Body of pancreas (tissue), 4 donors: ENCODE data around the gene SBNO2. TPM values are rescaled to one million over a fixed set of nuclear protein-coding genes. Genes with fewer than 3 reads are reported as not detected.

Source experiments
- ATAC-seq: fragments of 150-250 bp; one replicate; pipeline ENCODE4 v1.9.1; 2016
- DNase-seq, 4 donors: peaks; one replicate each; pipeline ENCODE4 v3.0.0-alpha.2; 2019
- H3K27ac ChIP-seq, 4 donors: fragments of 200-600 bp; sonication (generic); 1 replicate in 3 of 4; 2 replicates in 1 of 4; pipeline versions ENCODE4 v1.5.1 to v1.6.1; 2016 to 2019; ENCODE audit warnings: mild to moderate bottlenecking in 1 of 4, mixed read lengths in 1 of 4, moderate library complexity in 1 of 4
- H3K27me3 ChIP-seq, 2 donors: fragments of 200-600 bp; sonication (generic); one replicate each; pipeline ENCODE4 v1.6.0; 2016; ENCODE audit warnings: mild to moderate bottlenecking in 1 of 2
- H3K36me3 ChIP-seq, 2 donors: fragments of 200-600 bp; sonication (generic); replicated peaks in 1 of 2; 2 replicates each; pipeline ENCODE4 v1.5.1; 2016; ENCODE audit warnings: low read depth in 2 of 2; ENCODE audit not compliant: insufficient read depth in 1 of 2
- H3K4me1 ChIP-seq: fragments of 200-600 bp; sonication (generic); one replicate; pipeline ENCODE4 v1.6.0; 2016
- H3K4me3 ChIP-seq, 2 donors: fragments of 200-600 bp; sonication (generic); 1 replicate in 1 of 2; 2 replicates in 1 of 2; pipeline ENCODE4 v1.5.1; 2016 to 2019
- H3K9me3 ChIP-seq, 3 donors: fragments of 200-600 bp; sonication (generic); 1 replicate in 2 of 3; 2 replicates in 1 of 3; pipeline ENCODE4 v1.5.1; 2016
- CTCF ChIP-seq, 7 experiments: fragments of 450-650 bp in 4 of 7; fragments of 200-600 bp in 3 of 7; sonication (generic) in 3 of 7; IDR thresholded peaks; one replicate each; pipeline ENCODE4 v1.5.1; 2016 to 2019; ENCODE audit warnings: antibody characterized with exemption in 7 of 7
- POLR2A ChIP-seq, 3 donors: fragments of 450-650 bp; IDR thresholded peaks; one replicate each; pipeline ENCODE4 v1.6.1; 2016; ENCODE audit warnings: antibody characterized with exemption in 3 of 3, mild to moderate bottlenecking in 2 of 3
- WGBS, 2 donors: methylation state at CpG; one replicate each; pipeline ENCODE4 v1.1.5; 2017; 5-methylcytosine and 5-hydroxymethylcytosine counted together
- intact Hi-C: fragments of 100-400 bp; cut with DNase I; formaldehyde crosslinking; loops from one replicate; pipeline ENCODE4 v1.15.1; 2023
- total RNA-seq, 2 donors: library from RNA; depleted of rRNA; stranded (reverse); fragments of >200 nt; gene quantifications; one replicate each; pipeline ENCODE4 v1.1.0, GENCODE V29; 2016

SBNO2 gene
- total RNA-seq, 2 donors from 2014 or later: 14.0 to 30.7 TPM

- ATAC-seq: no peak
- Histone ChIP-seq H3K4me1 (peaks cover 47% of the 10 kb centered on the region), H3K4me3 (no peak overlapping the region), H3K27me3 (no peaks in the 10 kb centered on the region), H3K36me3 (no peaks in the 10 kb centered on the region), H3K27ac (peak overlapping the region in 1 of 4 donors; percentile 18), H3K9me3 (no peaks in the 10 kb centered on the region)
- 33 to 43% methylated on average over 14 to 15 of the region's 15 CpGs for WGBS, 2 donors
- intact Hi-C loops: no loop called here
- DNase-seq: no peak
- TF ChIP-seq CTCF (IDR thresholded peaks at IDR 0.05) (no peak), POLR2A (IDR thresholded peaks at IDR 0.05) (no peak)
Observed at GRCh38 chr19:1098177-1099051, 75.7 kb downstream of the SBNO2 start.

DNA sequence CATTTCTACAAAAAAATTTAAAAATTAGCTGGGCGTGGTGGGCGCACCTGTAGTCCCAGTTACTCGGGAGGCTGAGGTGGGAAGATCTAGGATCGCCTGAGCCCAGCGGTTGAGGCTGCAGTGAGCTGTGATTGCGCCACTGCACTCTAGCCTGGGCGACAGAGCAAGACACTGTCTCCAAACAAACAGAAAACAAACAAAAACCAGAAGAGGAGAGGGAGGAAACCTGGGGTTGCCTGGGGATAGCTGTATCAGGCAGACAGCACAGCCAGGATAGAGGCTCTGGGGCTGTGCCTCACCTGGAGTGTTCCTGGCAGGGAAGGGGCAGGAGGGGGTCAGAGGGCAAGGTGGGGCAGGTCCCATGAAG lies 76.3 kb downstream of the SBNO2 start:
- TF ChIP-seq CTCF (IDR thresholded peaks at IDR 0.05): no peak
- H3K36me3 ChIP-seq: no peaks in the 10 kb centered on the region
- no peak for ATAC-seq

DNA sequence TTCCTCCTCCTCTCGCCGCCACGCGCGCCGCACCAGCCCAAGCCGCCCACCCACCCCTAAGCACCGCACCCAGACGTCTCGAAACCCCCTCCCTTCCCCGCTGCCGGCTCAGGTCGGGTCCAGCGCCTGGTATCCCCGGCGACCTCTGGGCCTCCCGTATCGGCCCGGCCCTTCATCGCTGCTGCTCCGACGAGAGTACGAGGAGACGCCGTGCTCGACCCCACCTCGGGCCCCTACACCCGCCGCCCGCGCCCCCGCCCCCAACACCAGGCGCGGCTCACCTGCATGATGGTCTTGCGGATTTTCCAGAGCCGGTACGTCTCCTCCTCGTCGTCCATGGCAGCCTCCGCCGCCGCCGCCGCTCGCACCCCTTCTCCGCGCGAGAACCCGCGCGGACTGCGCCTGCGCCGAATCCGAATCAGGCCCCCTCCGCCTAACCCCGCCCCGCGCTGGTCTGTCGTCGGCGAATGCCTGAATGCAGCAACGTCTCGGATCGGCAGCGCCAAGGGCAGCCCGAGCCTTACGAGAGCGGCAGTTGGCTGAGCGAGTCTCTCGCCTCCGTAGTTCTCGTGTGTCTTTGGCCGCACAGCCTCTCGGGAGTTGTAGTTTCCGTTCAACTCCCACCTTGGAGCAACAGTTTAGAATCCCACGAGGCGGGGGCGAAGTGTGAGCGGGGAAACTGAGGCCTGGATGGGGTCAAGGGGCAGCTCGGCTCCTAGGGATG lies 78.9 kb downstream of the SBNO2 start, which contains the start of gene POLR2E:
Gene POLR2E (minus strand): TSS at position 398 of the 724 bp plus-strand sequence. CDS start 60 bp downstream, at position 338.
- peak within 1 kb of the TSS; percentile 22 to 60 (median 50) for H3K27ac ChIP-seq
- DNase-seq (peak; percentile 99 to 100 (median 100)), ATAC-seq (peak; percentile 99)
- peaks cover 0 to 11% of the 10 kb centered on the region in 2 donors for H3K36me3 ChIP-seq
- peak within 1 kb of the TSS; percentile 74 to 87 for H3K4me3 ChIP-seq
- no peaks in the 10 kb centered on the region for H3K27me3 ChIP-seq
- 0% methylated on average over 2 to 59 of the region's 81 CpGs for WGBS, 2 donors
- intact Hi-C loops: no loop called here
- TF ChIP-seq POLR2A (IDR thresholded peaks at IDR 0.05) (peak in 2 of 3 donors; percentile 73 to 87), CTCF (IDR thresholded peaks at IDR 0.05) (no peak)
- peaks cover 25% of the 10 kb centered on the region for H3K4me1 ChIP-seq
- no peaks in the 10 kb centered on the region for H3K9me3 ChIP-seq

More for the DNA sequence above, 76.3 kb downstream of the SBNO2 start:
- intact Hi-C loops: no loop called here
- Histone ChIP-seq H3K4me3 (no peak overlapping the region), H3K27ac (peak overlapping the region in 1 of 4 donors; percentile 18), H3K27me3 (no peaks in the 10 kb centered on the region), H3K9me3 (no peaks in the 10 kb centered on the region), H3K4me1 (peaks cover 45% of the 10 kb centered on the region)
- DNase-seq: no peak
- WGBS, 2 donors: 56% methylated on average over 7 of the region's 7 CpGs

DNA sequence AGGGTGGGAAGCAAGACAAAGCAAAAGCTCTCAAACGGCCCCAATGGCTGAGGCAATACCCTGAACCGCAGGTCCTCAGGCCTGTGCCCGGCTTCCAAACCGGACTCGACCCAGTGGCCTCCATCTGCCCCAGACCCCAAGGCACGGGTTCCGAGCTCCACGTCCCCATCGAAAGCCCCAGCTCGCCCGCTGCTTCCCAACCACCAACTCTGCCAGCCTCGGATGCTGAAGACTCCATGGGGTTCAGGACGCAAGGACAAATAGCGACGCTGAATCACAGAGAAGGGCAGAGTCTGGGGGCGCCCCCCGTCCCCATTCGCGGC lies 79.5 kb downstream of the SBNO2 start:
- Histone ChIP-seq H3K36me3 (peaks cover 2 to 11% of the 10 kb centered on the region in 2 donors), H3K4me1 (peaks cover 25% of the 10 kb centered on the region), H3K27ac (peak overlapping the region in 3 of 4 donors; percentile 41 to 60 (median 58)), H3K9me3 (no peaks in the 10 kb centered on the region), H3K4me3 (peak overlapping the region; percentile 74 to 87), H3K27me3 (no peaks in the 10 kb centered on the region)
- TF ChIP-seq POLR2A (IDR thresholded peaks at IDR 0.05): no peak
- no peak for TF ChIP-seq CTCF (IDR thresholded peaks at IDR 0.05)
- ATAC-seq: no peak
- intact Hi-C loops: no loop called here
- DNase-seq: no peak
- 0 to 2% methylated on average over 5 to 19 of the region's 19 CpGs for WGBS, 2 donors
